ENCODE measurements around the gene HLA-DMA. TPM values are rescaled to one million over a fixed set of nuclear protein-coding genes. Genes with fewer than 3 reads are reported as not detected.

The HLA-DMA gene
- total RNA-seq, 1 experiment from 2014 or later: 2.8 TPM

- intact Hi-C loops (cut with micrococcal nuclease; ENCODE audit: unreplicated experiment) (no loop called here), in situ Hi-C loops (cut with HindIII; ENCODE audit: low pct_unique_long_range_greater_than_20kb, low sequenced_read_pairs) (no loop called here)
- TF ChIP-seq TCF7L2 (IDR thresholded peaks at IDR 0.05; ENCODE audit: low read depth, low read length) (no peak), SIN3A (IDR thresholded peaks at IDR 0.05; ENCODE audit: borderline replicate concordance, insufficient read depth, low read depth, low read length) (no peak), CTCF (IDR thresholded peaks at IDR 0.05) (no peak), POLR2AphosphoS5 (IDR thresholded peaks at IDR 0.05; ENCODE audit: low read depth, low read length) (no peak)
- TF ChIP-seq, protein P1, sequence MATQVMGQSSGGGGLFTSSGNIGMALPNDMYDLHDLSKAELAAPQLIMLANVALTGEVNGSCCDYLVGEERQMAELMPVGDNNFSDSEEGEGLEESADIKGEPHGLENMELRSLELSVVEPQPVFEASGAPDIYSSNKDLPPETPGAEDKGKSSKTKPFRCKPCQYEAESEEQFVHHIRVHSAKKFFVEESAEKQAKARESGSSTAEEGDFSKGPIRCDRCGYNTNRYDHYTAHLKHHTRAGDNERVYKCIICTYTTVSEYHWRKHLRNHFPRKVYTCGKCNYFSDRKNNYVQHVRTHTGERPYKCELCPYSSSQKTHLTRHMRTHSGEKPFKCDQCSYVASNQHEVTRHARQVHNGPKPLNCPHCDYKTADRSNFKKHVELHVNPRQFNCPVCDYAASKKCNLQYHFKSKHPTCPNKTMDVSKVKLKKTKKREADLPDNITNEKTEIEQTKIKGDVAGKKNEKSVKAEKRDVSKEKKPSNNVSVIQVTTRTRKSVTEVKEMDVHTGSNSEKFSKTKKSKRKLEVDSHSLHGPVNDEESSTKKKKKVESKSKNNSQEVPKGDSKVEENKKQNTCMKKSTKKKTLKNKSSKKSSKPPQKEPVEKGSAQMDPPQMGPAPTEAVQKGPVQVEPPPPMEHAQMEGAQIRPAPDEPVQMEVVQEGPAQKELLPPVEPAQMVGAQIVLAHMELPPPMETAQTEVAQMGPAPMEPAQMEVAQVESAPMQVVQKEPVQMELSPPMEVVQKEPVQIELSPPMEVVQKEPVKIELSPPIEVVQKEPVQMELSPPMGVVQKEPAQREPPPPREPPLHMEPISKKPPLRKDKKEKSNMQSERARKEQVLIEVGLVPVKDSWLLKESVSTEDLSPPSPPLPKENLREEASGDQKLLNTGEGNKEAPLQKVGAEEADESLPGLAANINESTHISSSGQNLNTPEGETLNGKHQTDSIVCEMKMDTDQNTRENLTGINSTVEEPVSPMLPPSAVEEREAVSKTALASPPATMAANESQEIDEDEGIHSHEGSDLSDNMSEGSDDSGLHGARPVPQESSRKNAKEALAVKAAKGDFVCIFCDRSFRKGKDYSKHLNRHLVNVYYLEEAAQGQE (IDR thresholded peaks at IDR 0.05; ENCODE audit: insufficient read depth in 1 of 2, low read depth in 2 of 2, low read length in 1 of 2): no peak
- Histone ChIP-seq H3K36me3 (ENCODE audit: control insufficient read depth, insufficient read depth, low read length) (no peaks in the 10 kb centered on the region), H3K9me3 (ENCODE audit: control insufficient read depth, insufficient read depth, low read depth, low read length) (no peaks in the 10 kb centered on the region), H3K27me3 (ENCODE audit: control insufficient read depth, insufficient read depth, low read length) (peaks cover 6% of the 10 kb centered on the region; the same call in 1 of the 2 replicates), H3K4me1 (ENCODE audit: control insufficient read depth, insufficient read depth, low read length) (no peaks in the 10 kb centered on the region), H3K27ac (ENCODE audit: low read length) (no peak overlapping the region), H3K4me3 (ENCODE audit: low read depth in 2 of 2, low read length in 2 of 2) (no peak overlapping the region)
- DNase-seq (ENCODE audit: low read depth, low spot score) (no peak), ATAC-seq (no peak)
- ChIA-PET POLR2A (no interaction called here), CTCF (no interaction called here)
- no TSS peak for BruUV-seq (replicated peaks)
These were observed 30.8 kb downstream of the HLA-DMA start for GRCh38 chr6:32922083-32922482.

GRCh38 chr6:32920715-32921114 is 32.2 kb downstream of the HLA-DMA start:
- Histone ChIP-seq H3K36me3 (ENCODE audit: control insufficient read depth, insufficient read depth, low read length) (no peaks in the 10 kb centered on the region), H3K27ac (ENCODE audit: low read length) (no peak overlapping the region), H3K4me3 (ENCODE audit: low read depth in 2 of 2, low read length in 2 of 2) (no peak overlapping the region), H3K4me1 (ENCODE audit: control insufficient read depth, insufficient read depth, low read length) (no peaks in the 10 kb centered on the region), H3K27me3 (ENCODE audit: control insufficient read depth, insufficient read depth, low read length) (peaks cover 6% of the 10 kb centered on the region; the same call in 1 of the 2 replicates), H3K9me3 (ENCODE audit: control insufficient read depth, insufficient read depth, low read depth, low read length) (no peaks in the 10 kb centered on the region)
- CTCF ChIA-PET: no interaction called here
- in situ Hi-C loops (cut with HindIII; ENCODE audit: low pct_unique_long_range_greater_than_20kb, low sequenced_read_pairs) (no loop called here), intact Hi-C loops (cut with micrococcal nuclease; ENCODE audit: unreplicated experiment) (no loop called here)
- DNase-seq (ENCODE audit: low read depth, low spot score) (no peak), ATAC-seq (no peak)
- no peak for TF ChIP-seq SIN3A (IDR thresholded peaks at IDR 0.05; ENCODE audit: borderline replicate concordance, insufficient read depth, low read depth, low read length)
- POLR2A ChIA-PET: no interaction called here
- no TSS peak for BruUV-seq (replicated peaks)

DNA sequence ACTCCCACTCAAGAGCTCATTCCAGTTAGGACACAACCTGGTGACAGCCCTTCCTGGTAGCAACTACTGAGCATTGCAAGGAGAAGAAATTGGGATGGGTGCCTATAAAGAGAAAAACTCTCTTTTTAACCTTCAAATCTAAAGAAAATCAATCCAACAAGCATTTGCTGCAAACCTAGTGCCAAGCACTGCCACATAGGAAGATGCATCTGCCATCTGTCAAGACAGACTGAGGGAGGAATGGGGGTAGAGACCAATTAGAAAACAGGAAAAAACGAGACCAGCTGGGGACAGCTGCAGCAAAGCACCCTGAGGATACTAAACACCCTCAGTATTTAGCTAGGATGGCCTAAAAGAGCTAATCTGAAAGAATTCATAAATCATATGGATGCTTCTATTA is 39.9 kb downstream of the HLA-DMA start:
- DNase-seq (ENCODE audit: low read depth, low spot score) (no peak), ATAC-seq (no peak)
- H3K27me3 ChIP-seq (ENCODE audit: control insufficient read depth, insufficient read depth, low read length): peaks cover 6% of the 10 kb centered on the region; the same call in 1 of the 2 replicates
- in situ Hi-C loops (cut with HindIII; ENCODE audit: low pct_unique_long_range_greater_than_20kb, low sequenced_read_pairs): no loop called here
- H3K9me3 ChIP-seq (ENCODE audit: control insufficient read depth, insufficient read depth, low read depth, low read length): no peaks in the 10 kb centered on the region
- POLR2A ChIA-PET: no interaction called here
- BruUV-seq (replicated peaks): no TSS peak
- no peak overlapping the region for H3K27ac ChIP-seq (ENCODE audit: low read length)
- H3K4me3 ChIP-seq (ENCODE audit: low read depth in 2 of 2, low read length in 2 of 2): no peak overlapping the region
- intact Hi-C loops (cut with micrococcal nuclease; ENCODE audit: unreplicated experiment): no loop called here
- H3K4me1 ChIP-seq (ENCODE audit: control insufficient read depth, insufficient read depth, low read length): no peaks in the 10 kb centered on the region
- no peaks in the 10 kb centered on the region for H3K36me3 ChIP-seq (ENCODE audit: control insufficient read depth, insufficient read depth, low read length)
- CTCF ChIA-PET: interaction anchor here (0.6 to 1.0 kb wide), 3 partner anchors 21 to 86 kb away, joined by 3 to 4 read pairs (median 4); no protein-coding TSS in a partner anchor
- TF ChIP-seq CTCF (IDR thresholded peaks at IDR 0.05) (no peak), SIN3A (IDR thresholded peaks at IDR 0.05; ENCODE audit: borderline replicate concordance, insufficient read depth, low read depth, low read length) (no peak), TCF7L2 (IDR thresholded peaks at IDR 0.05; ENCODE audit: low read depth, low read length) (no peak), POLR2AphosphoS5 (IDR thresholded peaks at IDR 0.05; ENCODE audit: low read depth, low read length) (no peak)
- TF ChIP-seq, protein P1 (IDR thresholded peaks at IDR 0.05; ENCODE audit: insufficient read depth in 1 of 2, low read depth in 2 of 2, low read length in 1 of 2): no peak
